DMS53 treated with DMSO at 0.1 percent for 48 hours (cell line): ENCODE measurements around the gene ETV3.
"Not testable (repeated sequence)": the region's sequence is repeated elsewhere in the genome, so short reads cannot be mapped to it uniquely, and the experiment has no call there.

Experiments
- DNase-seq: peaks from one replicate; lab custom pipeline; 2025; ENCODE audit not compliant: unreplicated experiment; lab: John Stamatoyannopoulos, UW

ETV3 gene

GRCh38 chr1:157113631-157114030 lies 24.6 kb downstream of the ETV3 start:
- no peak for DNase-seq

- no peak for DNase-seq
Measured at GRCh38 chr1:157113106-157113505, 25.1 kb downstream of the ETV3 start.

- DNase-seq: no peak
Measured at GRCh38 chr1:157112186-157112867, 25.9 kb downstream of the ETV3 start.

GRCh38 chr1:157111396-157112165 lies 26.6 kb downstream of the ETV3 start:
- DNase-seq: no peak

GRCh38 chr1:157110686-157111085 lies 27.5 kb downstream of the ETV3 start:
- peak; percentile 40 for DNase-seq

- DNase-seq: no peak
Measured at GRCh38 chr1:157110003-157110402, 28.2 kb downstream of the ETV3 start.

- DNase-seq: no peak
Measured at GRCh38 chr1:157108448-157108847, 29.7 kb downstream of the ETV3 start.

GRCh38 chr1:157107702-157108101 lies 30.5 kb downstream of the ETV3 start:
- DNase-seq: no peak

GRCh38 chr1:157106813-157107189 lies 31.4 kb downstream of the ETV3 start:
- DNase-seq: no peak

GRCh38 chr1:157105988-157106812 lies 32.0 kb downstream of the ETV3 start:
- no peak for DNase-seq

- DNase-seq: no peak
Measured at GRCh38 chr1:157105298-157105987, 32.8 kb downstream of the ETV3 start.

GRCh38 chr1:157104598-157105293 lies 33.4 kb downstream of the ETV3 start:
- no peak for DNase-seq

- DNase-seq: no peak
Measured at GRCh38 chr1:157103268-157103667, 34.9 kb downstream of the ETV3 start.

- DNase-seq: no peak
Measured at GRCh38 chr1:157101149-157101548, 37.0 kb downstream of the ETV3 start.

- DNase-seq: no peak
Measured at GRCh38 chr1:157099633-157100009, 38.6 kb downstream of the ETV3 start, which contains the start of gene ETV3L. ETV3L (minus strand) TSS chr1:157099808; CDS start chr1:157099523, 285 bp downstream.

GRCh38 chr1:157098987-157099632 lies 39.1 kb downstream of the ETV3 start:
- not testable (repeated sequence) for DNase-seq

- no peak for DNase-seq
Measured at GRCh38 chr1:157098519-157098918, 39.7 kb downstream of the ETV3 start.

GRCh38 chr1:157097692-157098091 lies 40.5 kb downstream of the ETV3 start:
- no peak for DNase-seq

- DNase-seq: no peak
Measured at GRCh38 chr1:157096881-157097280, 41.3 kb downstream of the ETV3 start.

GRCh38 chr1:157095551-157095950 lies 42.6 kb downstream of the ETV3 start:
- no peak for DNase-seq
